Right lung (tissue), 5 donors: ENCODE measurements around the gene COPS3. TPM values are rescaled to one million over a fixed set of nuclear protein-coding genes. Genes with fewer than 3 reads are reported as not detected.
A peak's percentile ranks its signal among the peaks of the same experiment; 100 is the strongest.

Experiments used
- DNase-seq, 2 donors: peaks; one replicate each; pipeline ENCODE4 v3.0.0-alpha.2; 2013
- polyA plus RNA-seq, 5 donors: library from polyadenylated mRNA; unstranded; fragments of 120-200 nt; gene quantifications; one replicate each; pipeline versions ENCODE4 v1.2.1 to v1.2.3, GENCODE V29; 2013; ENCODE audit warnings: inconsistent platforms in 1 of 5, low replicate concordance in 1 of 5; ENCODE audit not compliant: insufficient read length in 5 of 5, insufficient read depth in 1 of 5

The COPS3 gene
- polyA plus RNA-seq, 5 donors, result 62.2 to 79.9 (median 68.8) TPM

DNA sequence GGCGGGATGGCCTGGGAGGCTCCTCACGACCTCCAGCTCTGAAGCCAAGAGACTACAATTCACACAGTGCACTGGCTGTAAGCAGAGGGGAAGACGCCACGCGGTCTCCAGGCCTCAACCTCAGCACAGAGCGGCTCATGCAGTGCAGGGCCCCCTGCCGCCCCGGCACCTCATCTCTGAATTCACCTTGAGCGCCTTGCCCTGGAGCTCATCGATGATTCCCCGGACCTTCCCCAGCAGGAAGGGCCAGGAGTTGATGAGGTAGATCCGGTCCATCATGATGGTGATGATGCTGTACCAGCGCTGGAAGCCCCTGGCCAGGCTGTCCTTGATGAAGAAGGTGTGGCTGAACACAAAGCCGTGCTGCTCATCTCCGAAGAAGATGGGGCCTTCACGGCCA is 57.3 kb downstream of the COPS3 start:
- DNase-seq, result no peak

GRCh38 chr17:17221329-17221728 is 59.7 kb downstream of the COPS3 start:
- no peak for DNase-seq

- no peak for DNase-seq
Measured at GRCh38 chr17:17220529-17220928, 60.5 kb downstream of the COPS3 start.

DNA sequence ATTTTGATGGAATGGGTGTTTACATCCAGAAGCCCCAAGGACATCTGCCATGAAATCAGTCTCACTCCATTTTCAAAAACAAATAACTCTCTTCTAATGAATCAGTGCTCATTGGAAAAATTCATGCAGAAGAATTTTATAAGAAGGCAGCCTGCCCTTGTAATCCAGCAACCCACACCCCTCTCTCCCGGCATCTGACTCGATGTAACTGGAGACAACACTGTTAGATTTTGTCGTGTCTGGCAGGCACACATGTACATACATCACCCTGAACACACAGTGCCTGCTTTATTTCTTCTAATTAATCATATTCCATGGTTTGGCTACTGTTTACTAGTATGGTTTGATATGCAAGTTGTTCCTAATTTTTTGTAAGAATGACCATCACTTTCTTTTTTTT is 63.1 kb downstream of the COPS3 start:
- DNase-seq, result no peak

GRCh38 chr17:17216776-17217175 is 64.3 kb downstream of the COPS3 start:
- no peak for DNase-seq

GRCh38 chr17:17216236-17216635 is 64.8 kb downstream of the COPS3 start:
- DNase-seq, result no peak

GRCh38 chr17:17215575-17215974 is 65.5 kb downstream of the COPS3 start:
- no peak for DNase-seq

GRCh38 chr17:17214646-17215436 is 66.2 kb downstream of the COPS3 start:
- no peak for DNase-seq

- DNase-seq, result no peak
Measured at GRCh38 chr17:17213775-17214174, 67.3 kb downstream of the COPS3 start.

- DNase-seq, result no peak
Measured at GRCh38 chr17:17207998-17208397, 73.0 kb downstream of the COPS3 start.

GRCh38 chr17:17206913-17207335 is 74.1 kb downstream of the COPS3 start:
- no peak for DNase-seq

DNA sequence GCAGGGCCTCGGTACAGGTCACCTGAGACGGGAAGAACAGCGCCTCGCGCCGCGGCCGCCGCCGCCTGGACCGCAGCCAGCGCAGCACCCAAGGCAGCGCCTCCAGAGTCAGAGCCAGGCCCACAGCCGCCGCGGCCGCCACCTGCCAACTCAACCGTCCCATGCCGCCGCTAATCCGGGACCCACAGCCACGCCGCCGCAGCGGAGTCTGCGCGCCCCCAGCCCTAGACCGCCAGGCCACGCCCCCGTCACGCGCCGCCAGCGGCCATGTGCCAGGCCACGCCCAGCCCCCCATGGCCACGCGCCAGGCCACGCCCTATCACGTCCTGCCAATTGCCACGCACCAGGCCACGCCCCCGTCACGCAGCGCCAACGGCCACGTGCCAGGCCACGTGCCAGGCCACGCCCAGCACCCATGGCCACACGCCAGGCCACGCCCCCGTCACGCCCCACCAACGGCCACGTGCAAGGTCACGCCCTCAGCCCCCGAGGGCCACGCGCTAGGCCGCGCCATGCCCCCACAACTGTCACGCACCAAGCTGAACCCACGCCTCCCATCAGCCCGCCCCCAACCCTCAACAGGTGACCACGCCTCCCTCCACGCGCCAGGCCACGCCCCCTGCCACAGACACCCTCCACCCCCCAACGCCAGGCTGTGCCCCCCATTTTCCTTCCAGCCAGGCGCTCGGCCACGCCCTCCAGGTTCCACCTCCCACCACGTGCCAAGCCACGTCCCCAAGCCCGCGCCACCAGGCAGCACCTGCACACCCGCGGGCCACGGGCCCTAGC is 74.7 kb downstream of the COPS3 start, which contains the start of gene PLD6:
Gene PLD6 (minus strand): TSS at position 210 of the 789 bp plus-strand sequence. CDS start 47 bp downstream, at position 163.
- DNase-seq, result peak; percentile 40 to 49

- no peak for DNase-seq
Measured at GRCh38 chr17:17205368-17206123, 75.5 kb downstream of the COPS3 start.

DNA sequence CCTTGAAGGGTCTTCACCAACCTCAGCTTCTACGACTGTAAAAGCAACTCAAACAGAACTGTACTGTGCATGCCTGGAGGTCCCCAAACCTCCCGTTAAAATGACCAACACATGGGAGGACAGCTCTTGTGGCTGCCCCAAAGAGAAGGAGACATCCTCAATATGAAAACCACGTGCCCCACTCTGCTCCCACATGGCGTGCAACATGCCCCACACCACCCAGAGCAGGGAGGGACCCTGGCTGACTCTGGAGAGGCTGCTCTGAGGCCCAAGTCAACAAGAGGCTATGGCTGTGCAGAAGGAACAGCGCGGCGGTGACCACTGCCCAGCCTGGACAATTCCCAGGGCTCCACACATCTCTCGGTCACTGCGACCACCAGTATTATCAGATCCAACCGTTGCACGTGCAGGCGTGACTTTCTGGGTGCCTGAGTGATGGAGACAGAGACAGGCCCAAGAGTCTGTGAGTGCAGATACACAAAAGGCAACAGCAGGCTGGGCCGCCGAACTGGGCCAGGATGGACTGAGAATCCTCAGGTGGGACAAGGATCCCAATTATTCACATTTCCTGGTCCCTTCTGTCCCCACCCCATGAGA is 76.3 kb downstream of the COPS3 start:
- no peak for DNase-seq

DNA sequence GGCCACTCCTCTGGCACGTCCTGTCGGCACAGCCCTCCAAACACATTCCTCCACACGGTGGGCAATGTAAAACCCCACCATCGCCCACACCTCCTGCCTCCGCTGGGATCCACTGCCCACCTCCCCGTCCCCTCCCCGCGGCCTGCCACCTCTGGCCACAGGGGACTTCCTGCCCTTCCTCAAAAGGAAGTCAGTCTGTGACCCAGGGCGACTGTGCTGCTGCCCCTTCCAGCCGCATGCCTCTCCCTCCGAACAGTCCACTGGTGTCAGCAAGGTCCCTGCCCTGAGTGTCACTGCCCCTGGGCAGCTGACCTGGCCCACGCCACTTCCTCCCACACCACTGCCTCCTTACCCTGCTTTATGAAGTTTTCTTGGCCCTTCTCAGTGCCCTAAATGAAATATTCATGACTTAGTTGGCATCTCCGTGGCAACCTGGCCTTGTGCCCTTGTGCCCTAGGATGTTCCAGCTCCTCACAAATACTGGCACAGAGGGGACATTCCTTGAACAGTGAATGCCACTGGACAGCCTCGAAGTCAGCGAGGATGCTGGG is 76.9 kb downstream of the COPS3 start:
- DNase-seq, result no peak

GRCh38 chr17:17203173-17203730 is 77.8 kb downstream of the COPS3 start:
- no peak for DNase-seq

- no peak for DNase-seq
Measured at GRCh38 chr17:17201907-17202306, 79.1 kb downstream of the COPS3 start.

GRCh38 chr17:17201271-17201670 is 79.8 kb downstream of the COPS3 start:
- no peak for DNase-seq

GRCh38 chr17:17200831-17201230 is 80.2 kb downstream of the COPS3 start:
- peak in 1 of 2 donors; percentile 37 for DNase-seq

- DNase-seq, result no peak
Measured at GRCh38 chr17:17200311-17200710, 80.7 kb downstream of the COPS3 start.

DNA sequence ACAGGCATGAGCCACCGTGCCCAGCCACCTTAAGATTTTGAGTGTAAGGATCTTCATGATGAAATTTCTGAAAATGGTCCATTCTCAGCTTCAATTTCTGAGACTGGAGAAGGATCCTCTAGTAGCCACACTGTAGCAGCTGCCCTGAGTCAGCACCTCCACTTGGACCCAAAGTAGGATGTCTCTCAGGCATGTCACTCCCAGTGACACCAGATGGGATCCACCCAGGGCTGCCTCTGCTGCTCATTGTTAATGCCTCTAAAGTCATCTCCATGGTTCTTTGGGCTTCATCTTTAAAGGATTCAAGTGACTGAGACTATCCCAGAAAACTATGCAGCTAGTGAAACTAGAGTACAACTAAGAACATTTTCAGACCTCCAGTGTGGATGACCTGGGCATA is 82.8 kb downstream of the COPS3 start:
- no peak for DNase-seq
